LNCaP clone FGC (cell line): ENCODE measurements around the gene STAT1.
"Not testable (repeated sequence)": the region's sequence is repeated elsewhere in the genome, so short reads cannot be mapped to it uniquely, and the experiment has no call there.

Source experiments
- DNase-seq: peaks from one replicate; pipeline ENCODE4 v3.0.0-alpha.2; 2011; ENCODE audit warnings: low read depth
- H3K4me3 ChIP-seq: 2 replicates; pipeline ENCODE4 v1.5.1; 2011; ENCODE audit warnings: mild to moderate bottlenecking, low read depth, low read length, control low read depth
- TF ChIP-seq, protein P1 (sequence below): IDR thresholded peaks from 2 replicates; pipeline ENCODE4 v1.5.1; 2012; ENCODE audit warnings: mild to moderate bottlenecking; ENCODE audit not compliant: control insufficient read depth, insufficient read depth; ENCODE audit errors: extremely low read depth

The STAT1 gene

GRCh38 chr2:191001032-191001431 is 12.9 kb downstream of the STAT1 start:
- DNase-seq: no peak
- H3K4me3 ChIP-seq: no peak overlapping the region
- TF ChIP-seq, protein P1, sequence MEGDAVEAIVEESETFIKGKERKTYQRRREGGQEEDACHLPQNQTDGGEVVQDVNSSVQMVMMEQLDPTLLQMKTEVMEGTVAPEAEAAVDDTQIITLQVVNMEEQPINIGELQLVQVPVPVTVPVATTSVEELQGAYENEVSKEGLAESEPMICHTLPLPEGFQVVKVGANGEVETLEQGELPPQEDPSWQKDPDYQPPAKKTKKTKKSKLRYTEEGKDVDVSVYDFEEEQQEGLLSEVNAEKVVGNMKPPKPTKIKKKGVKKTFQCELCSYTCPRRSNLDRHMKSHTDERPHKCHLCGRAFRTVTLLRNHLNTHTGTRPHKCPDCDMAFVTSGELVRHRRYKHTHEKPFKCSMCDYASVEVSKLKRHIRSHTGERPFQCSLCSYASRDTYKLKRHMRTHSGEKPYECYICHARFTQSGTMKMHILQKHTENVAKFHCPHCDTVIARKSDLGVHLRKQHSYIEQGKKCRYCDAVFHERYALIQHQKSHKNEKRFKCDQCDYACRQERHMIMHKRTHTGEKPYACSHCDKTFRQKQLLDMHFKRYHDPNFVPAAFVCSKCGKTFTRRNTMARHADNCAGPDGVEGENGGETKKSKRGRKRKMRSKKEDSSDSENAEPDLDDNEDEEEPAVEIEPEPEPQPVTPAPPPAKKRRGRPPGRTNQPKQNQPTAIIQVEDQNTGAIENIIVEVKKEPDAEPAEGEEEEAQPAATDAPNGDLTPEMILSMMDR: no peak

DNA sequence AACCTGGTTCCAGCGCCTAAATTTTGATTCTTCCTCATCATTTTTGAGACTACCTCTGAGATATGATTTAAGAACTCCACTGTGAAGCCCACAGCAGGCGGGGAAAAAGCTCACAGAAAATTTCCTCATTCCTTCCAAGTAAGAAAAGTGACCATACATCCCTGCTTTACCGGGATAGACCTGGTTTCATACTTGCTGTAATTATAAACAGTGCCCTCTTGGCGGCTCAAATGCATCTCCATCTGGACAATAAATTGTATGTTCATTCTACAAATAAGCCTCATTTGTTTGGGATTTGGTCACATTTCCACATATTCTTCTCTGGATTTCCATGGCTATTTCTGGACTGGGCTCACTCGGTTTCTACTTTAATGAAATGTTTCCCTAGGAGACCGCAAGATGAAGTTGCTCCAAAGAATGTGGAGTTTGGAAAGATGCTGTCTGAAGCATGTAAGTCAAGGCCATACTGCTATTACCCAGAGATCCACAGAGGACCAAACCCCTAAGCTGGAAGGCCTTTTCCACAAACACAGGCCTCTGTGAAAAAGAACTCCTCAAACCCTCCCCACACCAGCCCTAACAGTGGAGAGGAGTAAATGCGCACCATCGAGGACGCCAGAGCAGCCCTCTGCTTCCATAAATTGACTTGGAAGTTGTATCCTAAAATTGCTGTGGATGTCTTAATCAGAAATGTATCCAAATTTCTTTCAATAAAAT is 13.9 kb downstream of the STAT1 start:
- no peak overlapping the region for H3K4me3 ChIP-seq
- DNase-seq: no peak
- TF ChIP-seq, protein P1: no peak

GRCh38 chr2:190999058-190999457 is 14.9 kb downstream of the STAT1 start:
- TF ChIP-seq, protein P1: no peak
- no peak overlapping the region for H3K4me3 ChIP-seq
- no peak for DNase-seq

GRCh38 chr2:190997526-190998113 is 16.4 kb downstream of the STAT1 start:
- no peak for DNase-seq
- H3K4me3 ChIP-seq: no peak overlapping the region
- TF ChIP-seq, protein P1: no peak

GRCh38 chr2:190996947-190997346 is 17.0 kb downstream of the STAT1 start:
- no peak overlapping the region for H3K4me3 ChIP-seq
- DNase-seq: no peak
- TF ChIP-seq, protein P1: no peak

DNA sequence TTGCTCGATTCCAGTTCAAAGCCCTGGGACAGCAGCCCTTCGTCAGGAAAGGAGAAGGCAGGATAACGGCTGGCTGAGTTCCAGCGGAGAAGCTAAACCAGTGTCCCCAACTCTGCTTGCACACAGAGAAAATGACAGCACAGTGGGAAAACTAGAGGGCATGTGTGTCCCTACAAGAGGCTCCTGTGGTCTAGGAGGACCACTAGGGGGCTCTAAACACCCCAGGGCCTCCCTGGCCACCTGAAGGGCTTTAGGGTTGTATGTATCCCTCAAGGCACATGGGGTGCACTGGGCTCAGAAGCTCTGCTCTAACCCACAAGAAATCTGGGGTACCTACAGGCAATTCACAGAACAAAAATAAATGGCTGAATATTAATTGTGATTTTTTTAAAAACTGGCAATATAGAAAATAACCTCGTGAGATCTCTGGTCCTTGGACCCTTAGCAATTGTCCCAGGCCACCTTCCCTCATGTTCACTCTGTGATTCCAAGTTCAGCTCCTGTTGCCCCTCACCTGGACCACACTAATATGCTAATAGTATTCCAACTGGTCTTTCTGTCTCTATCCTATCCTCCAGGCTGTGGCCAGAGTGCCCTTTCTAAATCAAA is 17.5 kb downstream of the STAT1 start:
- no peak overlapping the region for H3K4me3 ChIP-seq
- DNase-seq: no peak
- TF ChIP-seq, protein P1: peak; percentile 41

DNA sequence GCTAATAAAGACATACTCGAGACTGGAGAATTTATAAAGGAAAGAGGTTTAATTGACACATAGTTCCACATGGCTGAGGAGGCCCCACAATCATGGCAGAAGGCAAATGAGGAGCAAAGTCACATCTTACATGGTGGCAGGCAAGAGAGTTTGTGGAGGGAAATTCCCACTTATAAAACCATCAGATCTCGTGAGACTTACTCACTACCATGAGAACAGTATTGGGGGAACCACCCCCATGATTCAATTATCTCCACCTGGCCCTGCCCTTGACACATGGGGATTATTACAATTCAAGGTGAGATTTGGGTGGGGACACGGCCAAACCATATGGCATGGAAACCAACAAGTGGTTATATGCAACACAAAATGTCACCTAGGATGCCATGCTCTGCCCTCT is 18.7 kb downstream of the STAT1 start:
- H3K4me3 ChIP-seq, DNase-seq: not testable (repeated sequence)
